GM19463 (cell line): Measurements from ENCODE around the gene CECR2.

ENCODE experiments used
- ATAC-seq: cut with Tn5 transposase; IDR thresholded peaks from one replicate; pipeline ENCODE4 v1.9.1; 2021; ENCODE audit warnings: mild to moderate bottlenecking, moderate library complexity; ENCODE audit not compliant: unreplicated experiment

The CECR2 gene

DNA sequence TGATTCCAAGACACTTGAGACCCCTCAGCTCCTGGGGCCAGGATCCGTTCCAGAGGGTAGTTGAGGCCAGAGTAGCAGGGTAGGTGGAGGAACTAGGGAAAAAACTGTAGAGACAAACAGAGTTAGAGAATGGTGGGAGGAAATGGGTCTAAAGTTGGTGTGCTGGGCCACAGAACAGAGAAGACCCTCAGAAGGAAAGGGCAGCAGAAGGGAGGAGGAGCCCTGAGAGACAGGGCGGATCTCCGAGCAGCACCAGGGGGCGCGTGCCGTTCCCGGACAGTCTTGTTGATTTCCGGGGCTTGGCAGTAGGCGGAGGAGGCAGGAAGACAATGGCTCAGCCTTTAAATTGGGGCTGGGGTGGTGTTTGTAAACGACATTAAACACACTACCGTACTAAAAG, 2.4 kb upstream of the CECR2 start:
- ATAC-seq = no peak

DNA sequence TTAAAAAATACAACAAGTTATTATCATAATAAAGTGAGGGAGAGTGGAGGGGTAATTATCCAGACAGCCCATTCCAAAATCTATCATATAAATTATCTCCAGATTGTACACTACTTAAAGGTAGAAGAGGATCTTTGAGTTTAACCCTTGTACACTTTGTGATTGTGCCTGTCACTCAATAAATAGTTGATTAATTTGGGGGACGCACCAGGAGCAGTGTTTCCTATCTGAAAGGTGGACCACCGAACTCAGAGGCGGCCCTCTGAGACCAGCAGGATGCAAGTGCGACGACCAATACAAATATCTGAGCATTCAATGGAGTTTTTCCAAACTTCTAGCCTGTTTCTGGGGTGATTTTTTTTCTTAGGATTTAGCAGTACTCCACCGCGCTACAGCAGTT, 1.1 kb upstream of the CECR2 start:
- ATAC-seq = no peak

DNA sequence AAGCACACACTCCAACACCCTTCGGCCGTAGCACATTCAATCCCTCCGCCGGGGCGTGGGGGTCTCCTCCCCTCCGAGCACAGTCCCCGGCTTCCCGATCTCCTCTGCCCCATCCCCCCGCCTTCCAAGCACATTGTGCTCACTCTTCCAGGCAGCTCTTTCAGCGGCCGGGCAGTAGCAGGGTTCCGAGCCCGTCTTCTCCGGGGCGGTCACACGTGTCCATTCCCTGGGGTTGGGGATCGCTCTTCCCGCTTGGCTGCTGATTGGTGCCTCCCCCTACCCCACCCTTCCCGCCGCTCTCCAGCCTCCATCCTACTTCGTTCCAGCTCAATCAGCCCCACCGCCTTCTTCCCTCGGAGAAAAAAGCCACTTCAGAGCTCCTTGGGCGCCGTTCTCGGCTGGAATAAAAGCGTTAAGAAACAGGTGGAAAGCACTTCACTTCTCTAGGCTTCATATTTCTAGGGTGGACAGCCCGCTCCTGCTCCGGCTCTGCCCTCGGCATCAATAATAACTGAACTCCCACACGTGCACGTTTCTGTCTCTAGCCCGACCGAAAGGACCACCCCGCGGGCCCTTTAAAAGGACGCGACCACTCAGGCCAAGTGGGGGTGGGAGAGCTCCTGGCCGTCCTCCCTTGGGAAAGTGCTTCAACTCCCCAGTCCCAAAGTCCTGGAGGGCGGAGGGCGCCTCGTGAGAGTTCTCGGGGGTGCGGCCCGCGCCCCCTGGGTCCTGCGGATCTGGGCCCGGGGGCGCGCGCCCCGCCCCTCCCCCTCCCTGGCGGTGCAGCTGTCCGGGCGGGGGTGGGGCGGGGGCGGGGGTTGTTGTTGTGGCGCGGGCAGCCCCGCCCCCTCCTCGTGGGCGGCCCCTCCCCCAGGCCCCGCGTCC, 464 bp upstream of the CECR2 start:
- no peak for ATAC-seq

DNA sequence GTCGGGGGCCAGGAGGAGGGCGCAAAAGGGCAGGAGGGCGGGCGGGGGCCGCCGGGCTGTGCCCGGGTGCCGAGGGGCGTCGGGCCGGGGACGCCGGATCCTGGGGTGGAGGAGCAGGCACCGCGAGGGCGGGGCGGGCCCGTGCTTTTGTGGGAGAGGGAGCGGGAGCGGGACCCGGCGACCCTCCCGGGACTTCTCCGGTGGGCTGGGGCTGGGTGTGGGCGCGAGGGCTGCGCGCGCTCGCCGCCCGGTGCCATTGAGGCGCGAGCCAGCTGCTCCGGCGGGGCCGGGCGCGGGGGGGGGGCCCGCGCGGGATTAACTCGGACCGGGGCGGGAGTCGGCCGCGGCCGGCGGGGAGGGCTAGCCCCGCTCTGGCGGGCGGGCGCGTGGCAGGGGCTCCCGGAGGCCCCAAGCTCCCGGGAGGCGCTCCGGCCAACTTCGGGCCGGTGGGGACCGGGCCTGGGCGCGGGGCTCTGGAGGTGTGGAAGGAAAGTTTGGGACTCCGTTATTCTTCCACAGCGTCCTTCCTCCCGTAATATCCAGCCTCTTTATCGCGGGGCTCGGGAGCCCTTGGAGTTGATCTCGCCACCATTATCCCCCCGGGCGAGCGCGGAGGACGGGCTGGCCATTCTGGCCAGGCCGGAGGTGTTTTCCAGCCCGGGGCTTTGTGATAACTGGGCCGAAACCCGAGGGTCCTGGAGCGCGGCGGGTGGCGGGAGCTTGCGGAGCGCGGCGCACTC, 936 bp downstream of the CECR2 start:
- ATAC-seq = no peak

DNA sequence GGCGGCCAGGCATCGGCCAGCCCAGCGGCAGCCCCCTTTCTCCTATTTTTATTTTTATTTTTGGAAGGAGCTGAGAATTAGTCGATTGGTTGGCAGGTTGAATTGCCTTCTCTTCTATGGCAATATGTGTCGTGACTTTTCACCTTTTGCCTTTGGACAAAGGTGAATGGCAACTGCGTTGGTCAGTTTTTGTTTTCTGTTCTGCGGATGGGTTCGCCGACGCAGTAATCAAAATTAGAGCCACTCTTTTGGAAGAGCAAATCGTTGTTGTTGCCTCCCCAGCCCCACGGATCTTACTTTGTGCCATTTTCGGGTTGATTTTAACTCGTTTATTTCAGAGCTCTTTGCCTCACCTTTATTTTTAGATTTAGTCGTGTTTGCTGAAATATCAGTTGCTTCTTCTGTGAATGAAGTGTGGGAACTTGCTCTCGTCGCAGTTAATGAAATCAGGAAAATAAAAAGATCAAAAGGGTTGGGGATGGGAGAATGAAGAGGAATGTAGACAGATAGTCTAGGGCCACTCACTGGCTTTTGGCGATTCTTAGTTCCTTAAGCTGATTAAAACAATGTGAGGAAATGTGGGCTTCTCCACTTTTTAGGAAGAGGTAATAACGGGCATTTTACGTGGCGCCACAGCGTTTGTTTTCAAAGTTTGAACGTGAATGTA, 1.6 kb downstream of the CECR2 start:
- no peak for ATAC-seq

DNA sequence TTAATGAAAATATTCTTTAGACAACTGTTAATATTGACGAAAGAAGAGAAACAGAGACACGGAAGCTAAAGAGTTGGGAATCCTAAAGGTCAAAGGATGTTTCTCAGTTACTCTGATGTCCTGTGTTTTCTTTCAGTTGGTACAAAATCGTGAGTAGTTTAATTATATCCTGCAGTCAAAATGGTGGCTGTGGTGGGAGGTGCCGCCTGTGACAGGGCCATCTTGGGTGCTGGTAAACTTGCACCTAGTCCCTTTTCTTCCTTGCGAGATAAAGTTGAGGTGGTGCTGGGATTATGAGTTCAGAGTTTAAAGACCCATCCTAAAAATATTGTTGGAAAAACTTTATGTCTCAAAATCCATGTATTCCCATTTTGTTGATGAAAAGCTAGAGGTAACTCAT, 2.2 kb downstream of the CECR2 start:
- no peak for ATAC-seq

DNA sequence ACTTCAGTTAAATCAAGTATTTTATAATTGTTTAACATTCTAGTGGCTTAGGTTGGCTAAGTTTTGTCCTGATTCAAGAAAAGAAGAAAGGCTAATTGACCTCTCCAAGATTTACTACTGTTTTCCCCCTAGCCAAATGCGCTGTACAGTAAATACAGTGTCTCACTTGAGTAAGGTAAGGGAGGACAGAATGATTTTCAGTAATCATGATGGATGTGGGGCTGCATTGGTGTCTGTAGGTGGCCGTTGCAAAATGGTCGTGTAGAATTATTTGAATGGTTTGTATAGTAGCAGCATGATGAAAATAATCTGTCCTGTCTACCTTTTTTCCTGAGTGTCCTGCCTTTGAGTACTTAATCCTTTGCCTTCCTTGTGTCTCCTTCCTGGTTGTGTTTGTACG, 4.6 kb downstream of the CECR2 start:
- no peak for ATAC-seq

DNA sequence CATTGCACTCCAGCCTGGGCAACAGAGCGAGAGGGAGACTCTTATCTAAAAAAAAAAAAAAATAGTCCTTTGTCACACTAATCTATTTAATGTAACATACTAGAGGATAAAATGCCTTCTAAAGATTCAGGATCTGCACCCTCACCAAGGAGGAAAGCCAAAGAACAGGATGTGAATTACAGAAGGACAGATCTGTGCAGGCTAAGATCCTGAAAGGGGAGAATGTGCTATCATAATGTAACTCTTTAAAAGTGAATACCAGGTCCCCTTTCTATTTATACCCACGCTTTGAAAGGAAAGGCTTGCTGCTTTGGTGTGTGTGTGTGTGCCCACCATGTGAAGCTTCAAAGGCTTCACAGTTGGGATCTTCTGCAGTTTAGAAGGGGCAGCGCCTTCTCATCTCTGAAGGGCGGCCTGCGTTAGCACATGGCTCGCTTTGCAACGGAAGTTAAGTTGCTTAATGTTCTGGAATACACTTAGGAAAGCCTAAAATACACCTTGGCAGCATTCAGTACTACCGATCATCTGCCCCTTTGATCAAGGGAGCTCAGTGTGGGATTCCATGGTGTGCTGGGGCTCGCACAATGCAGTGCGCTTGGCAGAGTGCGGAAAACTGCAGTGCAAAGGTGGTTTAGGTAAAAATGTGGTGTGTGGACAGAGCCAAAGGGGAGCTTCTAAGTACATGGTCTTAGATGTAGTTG, 6.8 kb downstream of the CECR2 start:
- no peak for ATAC-seq

DNA sequence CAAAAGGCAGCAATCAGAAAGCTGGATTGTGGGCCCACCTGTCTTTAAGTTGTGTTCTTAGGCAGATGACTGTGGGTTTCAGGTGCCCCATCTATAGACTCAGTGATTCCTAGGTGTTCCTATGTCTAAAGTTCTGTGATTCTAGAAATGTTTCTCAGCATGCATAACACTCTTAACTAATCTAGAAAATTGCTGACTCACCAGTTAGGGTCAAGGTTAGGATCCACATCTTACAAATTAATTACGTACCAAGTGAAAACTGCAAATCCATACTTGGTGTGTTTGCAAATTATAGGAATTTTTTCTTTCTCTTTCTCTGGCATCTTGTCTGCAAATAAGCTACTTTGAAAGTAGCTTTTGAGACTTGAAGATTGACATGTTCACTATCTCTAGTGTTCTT, 7.7 kb downstream of the CECR2 start:
- no peak for ATAC-seq

DNA sequence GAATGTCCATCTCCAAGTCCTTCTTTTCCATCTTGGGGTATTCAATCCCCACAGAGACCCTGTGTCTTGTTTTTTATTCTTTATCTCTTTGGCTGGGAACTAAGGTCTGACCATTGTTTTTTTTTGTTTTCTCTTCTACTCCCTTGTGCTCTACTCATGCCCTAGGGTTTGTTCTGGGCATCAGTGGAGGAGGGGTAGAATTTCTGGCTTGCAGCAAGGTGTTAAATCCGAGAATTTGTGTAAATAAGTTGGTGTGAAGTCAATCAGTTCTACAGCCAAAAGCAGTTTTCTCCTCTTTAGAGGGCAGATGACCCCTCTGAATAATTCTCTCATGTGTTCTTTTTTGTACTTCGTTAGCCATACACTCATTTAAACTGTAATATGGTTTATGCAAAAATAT, 10.7 kb downstream of the CECR2 start:
- ATAC-seq = no peak

DNA sequence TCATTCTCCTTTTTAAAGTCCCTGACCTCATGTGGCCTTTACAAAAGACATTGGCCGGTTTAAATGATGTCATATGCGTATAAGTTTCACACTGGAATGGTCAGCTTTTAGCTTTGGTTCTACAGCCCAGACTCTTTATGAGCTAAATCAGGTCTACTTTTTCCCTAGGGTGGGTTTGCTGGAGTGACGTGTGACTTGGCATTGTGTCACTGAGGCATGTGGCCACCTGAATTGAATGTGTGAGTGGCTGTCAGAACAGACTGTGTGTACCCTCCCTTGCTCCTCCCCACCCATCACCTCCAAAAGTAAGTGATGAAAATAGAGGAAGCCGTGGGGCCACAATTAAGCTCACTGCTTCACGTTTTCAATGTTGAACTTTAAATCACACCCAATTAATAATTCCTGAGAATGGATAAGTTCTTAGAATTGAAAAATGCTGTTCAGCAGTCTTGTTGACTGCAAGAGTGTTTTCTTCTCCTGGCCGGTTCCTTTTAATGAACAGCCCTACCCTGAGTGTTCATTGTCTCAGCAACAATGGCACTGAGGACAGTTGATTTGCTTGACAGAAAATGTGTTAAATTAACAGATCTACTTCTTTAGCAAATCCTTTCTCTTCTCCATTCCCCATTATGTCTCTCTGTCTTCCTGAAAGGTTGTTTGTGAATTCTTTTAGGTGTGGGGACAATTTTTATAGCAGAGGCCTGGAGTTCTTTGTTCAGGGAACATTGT, 11.3 kb downstream of the CECR2 start:
- no peak for ATAC-seq

DNA sequence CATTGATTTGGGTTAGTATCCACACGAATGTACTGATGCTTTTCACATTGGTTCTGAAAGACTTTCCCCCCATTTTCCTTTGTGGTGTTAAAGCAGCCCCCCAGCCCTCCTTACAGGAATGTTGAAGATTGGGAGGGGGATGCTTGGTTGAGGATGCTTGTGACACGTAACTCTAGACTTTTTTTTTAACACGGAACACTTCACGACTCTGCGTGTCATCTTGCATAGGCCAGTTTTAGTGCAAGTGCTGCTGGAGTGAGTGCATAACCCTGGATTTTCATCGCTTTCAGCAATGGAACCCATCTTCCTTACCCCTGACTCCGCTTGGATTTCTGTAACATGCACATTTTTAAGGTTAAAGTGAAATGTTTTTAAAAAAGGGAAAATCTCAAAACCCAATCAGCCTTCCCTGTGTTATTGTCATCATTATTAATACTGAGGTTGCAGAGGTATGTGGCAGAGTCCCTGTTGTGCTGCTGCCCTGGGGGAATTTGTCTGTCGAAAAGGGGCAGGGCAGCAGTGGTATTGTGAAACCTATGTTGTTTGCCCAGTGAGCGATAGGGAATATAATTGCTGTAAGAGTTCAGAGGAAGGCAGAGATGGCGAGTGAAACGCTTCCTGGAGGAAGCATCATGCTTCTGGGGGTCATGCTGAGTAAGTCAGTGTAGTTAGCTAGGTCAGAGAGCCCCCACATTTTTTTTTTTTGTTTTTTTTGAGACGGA, 12.1 kb downstream of the CECR2 start:
- no peak for ATAC-seq

DNA sequence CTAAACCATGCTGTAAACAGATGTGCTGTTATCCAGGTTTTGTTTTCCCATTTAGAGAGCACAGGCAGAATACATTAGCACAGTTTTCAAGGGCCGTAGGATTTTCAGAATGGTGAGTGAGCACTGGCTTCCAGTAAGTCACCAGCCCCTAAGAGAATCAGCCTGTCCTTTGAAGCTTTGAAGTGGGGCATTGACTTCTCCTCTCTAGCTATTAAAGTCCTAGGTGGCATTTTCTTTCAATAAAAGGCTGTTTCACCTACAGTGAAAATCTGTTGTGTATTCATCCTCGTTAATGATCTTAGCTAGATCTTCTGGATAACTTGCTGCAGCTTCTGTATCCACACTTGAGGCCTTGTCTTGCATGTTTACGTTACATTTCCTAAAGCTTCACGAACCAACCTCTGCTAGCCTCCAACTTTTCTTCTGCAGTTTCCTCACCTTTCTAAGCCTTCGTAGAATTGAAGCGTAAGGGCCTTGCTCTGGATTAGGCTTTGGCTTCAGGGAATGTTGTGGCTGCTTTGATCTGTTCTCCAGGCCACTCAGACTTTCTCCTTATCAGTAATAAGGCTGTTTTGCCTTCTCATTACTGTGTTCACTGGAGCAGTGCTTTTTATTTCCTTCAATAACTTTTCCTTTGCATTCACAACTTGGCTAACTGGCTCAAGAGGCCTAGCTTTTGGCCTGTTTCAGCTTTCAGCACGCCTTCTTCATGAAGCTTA, 15.5 kb downstream of the CECR2 start:
- ATAC-seq = no peak

DNA sequence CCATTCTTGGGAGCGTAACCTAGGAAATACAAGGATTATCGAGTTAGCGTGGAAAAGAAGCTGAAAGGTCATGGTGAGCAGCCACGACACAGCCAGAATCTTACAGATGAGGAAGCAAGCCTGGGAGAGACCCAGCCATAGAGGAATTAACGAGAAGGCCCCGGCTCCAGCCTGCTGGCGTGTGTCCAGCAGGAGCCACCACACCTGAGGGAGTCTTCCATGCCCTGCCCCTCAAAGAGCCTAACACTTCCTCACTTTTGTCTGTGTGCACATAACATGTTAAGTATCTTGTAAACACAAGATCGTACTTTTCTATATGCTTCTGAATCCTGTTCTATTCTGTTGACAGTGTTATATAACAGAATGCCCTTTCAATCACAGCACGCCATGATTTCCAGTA, 18.1 kb downstream of the CECR2 start:
- no peak for ATAC-seq

DNA sequence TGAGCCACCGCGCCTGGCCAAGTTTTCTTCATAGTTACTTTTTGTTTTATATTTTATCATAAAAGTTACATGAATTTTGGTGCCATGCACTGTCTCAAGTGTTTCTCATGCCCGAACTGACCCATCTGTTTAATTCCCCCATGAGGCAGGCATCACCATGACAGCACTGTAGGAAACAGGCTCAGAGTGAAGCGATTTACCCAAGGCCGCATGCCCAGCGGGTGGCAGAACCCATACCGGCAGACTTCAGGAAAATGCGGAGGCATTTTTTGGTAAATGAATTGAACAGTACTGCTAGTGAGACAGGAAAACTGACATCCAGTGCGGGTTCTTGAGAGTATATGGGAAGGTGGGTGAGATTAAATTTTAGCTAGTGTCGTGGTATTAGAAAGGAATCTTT, 19.0 kb downstream of the CECR2 start:
- ATAC-seq = no peak

DNA sequence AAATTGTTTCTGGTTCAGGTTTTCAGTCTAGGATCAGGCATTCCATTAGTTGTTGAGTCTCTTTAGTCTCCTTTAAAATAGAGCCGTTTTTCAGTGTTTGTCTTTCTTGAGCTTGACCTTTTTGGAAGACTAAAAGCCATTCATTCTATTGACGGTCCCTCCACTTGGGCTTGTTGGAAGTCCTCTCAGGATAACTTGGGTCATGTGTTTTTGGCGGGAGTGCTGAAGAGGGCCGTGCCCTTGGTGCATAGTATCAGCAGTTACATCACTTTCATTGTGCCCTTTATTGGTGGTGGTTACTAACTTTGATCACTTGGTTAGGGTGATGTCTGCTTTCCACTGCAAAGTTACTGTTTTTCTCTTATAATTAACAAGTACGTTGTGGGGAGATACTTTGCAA, 20.8 kb downstream of the CECR2 start:
- no peak for ATAC-seq

DNA sequence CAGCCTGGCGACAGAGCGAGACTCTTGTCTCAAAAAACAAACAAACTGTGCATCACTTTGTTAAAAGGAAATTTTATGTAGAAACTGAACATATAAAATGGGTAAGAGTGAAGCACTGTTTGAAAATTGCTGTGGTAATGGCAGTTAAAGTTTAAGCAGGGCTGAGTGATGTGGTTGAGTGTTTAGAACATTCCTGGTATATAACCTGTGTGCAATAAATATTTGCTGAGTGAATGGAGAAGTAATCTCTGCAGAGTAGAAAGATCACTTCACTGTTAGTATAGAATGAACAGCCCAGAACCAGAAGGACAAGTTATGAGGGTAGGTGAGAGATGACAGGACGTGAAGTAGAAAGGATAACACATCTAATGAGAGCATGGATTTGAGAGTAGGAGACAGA, 27.3 kb downstream of the CECR2 start:
- no peak for ATAC-seq

DNA sequence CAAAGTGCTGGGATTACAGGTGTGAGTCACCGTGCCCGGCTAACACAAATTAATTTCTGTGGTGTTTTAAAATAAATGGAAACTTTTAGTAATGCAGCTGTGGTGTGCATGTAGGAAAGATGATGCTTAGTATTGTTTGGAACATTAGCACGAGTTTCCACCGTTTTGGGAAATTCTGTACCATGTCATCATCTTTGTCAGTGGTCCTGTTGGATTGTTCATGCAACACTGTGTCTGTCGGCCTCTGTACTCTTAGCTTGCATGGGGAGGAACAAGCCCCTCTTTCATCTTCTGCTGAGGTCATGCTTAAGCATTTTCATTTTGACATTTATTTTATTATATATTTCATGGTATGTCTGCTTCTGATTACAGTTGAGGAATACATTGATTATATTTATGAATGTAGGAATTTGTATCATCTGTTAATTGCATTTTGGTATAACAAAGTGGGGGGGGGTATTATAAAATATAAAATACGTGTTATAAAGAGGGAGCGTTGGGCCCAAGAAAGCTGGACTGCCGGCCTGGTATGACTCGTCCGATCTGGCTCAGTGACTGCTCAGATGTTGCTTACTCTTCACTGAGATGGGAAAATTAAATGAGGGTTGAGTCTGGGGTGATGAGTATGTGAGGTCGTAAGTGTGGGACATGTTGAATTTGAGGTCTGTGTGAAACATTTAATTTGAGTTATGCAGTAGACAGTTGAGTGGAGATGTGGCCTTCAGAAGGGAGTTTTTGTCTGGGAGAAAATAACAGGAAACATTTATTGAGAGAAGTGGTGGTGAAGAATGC, 28.7 kb downstream of the CECR2 start:
- ATAC-seq = no peak

DNA sequence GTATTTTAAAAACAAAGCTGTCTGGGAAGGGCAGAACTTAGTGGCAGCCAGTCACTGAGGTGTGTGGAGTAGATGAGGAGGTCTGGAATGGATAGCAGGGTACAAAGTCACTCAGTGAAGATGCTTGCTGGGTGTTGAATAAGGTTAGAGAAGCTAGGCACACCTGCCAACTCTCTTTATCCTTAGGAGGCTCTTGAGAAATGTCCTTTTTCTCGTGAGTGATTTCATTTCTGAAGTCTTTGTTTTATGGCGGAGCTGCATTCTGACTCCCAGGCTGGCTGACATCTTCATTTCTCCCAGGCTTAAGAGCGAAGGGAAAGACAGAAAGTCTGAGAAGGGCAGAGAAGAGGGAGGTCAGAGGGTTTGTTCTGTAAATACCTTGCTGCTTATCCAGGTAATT, 31.0 kb downstream of the CECR2 start:
- ATAC-seq = no peak
